ACC112 (cell line): ENCODE data around the gene INSIG2.

Experiments used
- H2AFZ ChIP-seq: fragments of 200-600 bp; sonication (generic); one replicate; pipeline ENCODE4 v1.6.0; 2017; ENCODE audit warnings: antibody characterized with exemption, low read length; ENCODE audit not compliant: unreplicated experiment
- H3K27ac ChIP-seq: fragments of 200-600 bp; sonication (generic); 2 replicates; pipeline ENCODE4 v1.5.1; 2014; ENCODE audit warnings: low read depth, mild to moderate bottlenecking, antibody characterized with exemption, low read length, moderate library complexity
- H3K27me3 ChIP-seq: fragments of 200-600 bp; sonication (generic); 2 replicates; pipeline ENCODE4 v1.6.1; 2014; ENCODE audit warnings: mild to moderate bottlenecking, antibody characterized with exemption, low read length, moderate library complexity, mixed read lengths; ENCODE audit not compliant: insufficient read depth
- H3K36me3 ChIP-seq: fragments of 200-600 bp; sonication (generic); 2 replicates; pipeline ENCODE4 v1.6.1; 2016; ENCODE audit warnings: mild to moderate bottlenecking, antibody characterized with exemption, low read length, moderate library complexity, mixed read lengths; ENCODE audit not compliant: insufficient read depth
- H3K4me1 ChIP-seq: fragments of 200-600 bp; sonication (generic); one replicate; pipeline ENCODE4 v1.6.1; 2016; ENCODE audit warnings: low read length, mixed read lengths; ENCODE audit not compliant: insufficient read depth, unreplicated experiment, control insufficient read depth
- H3K4me3 ChIP-seq: fragments of 200-600 bp; sonication (generic); 2 replicates; pipeline ENCODE4 v1.5.1; 2014; ENCODE audit warnings: mild to moderate bottlenecking, low read depth, low read length
- H3K79me2 ChIP-seq: fragments of 200-600 bp; sonication (generic); one replicate; pipeline ENCODE4 v1.6.0; 2016; ENCODE audit warnings: low read length; ENCODE audit not compliant: control insufficient read depth, unreplicated experiment, insufficient read depth

The INSIG2 gene

GRCh38 chr2:118059919-118060478 lies 28.3 kb upstream of the INSIG2 start:
- Histone ChIP-seq H3K27ac (peak overlapping the region; percentile 66), H3K4me3 (no peak overlapping the region), H3K27me3 (no peaks in the 10 kb centered on the region), H2AFZ (peak overlapping the region; percentile 11), H3K36me3 (no peaks in the 10 kb centered on the region), H3K79me2 (no peaks in the 10 kb centered on the region), H3K4me1 (peaks cover 30% of the 10 kb centered on the region)

- Histone ChIP-seq H3K27ac (peak overlapping the region; percentile 48), H3K36me3 (no peaks in the 10 kb centered on the region), H3K79me2 (no peaks in the 10 kb centered on the region), H2AFZ (peak overlapping the region; percentile 1), H3K4me3 (no peak overlapping the region), H3K4me1 (peaks cover 30% of the 10 kb centered on the region), H3K27me3 (no peaks in the 10 kb centered on the region)
Observed at GRCh38 chr2:118061135-118061955, 26.9 kb upstream of the INSIG2 start.

- no peaks in the 10 kb centered on the region for H3K27me3 ChIP-seq
- H3K36me3 ChIP-seq: no peaks in the 10 kb centered on the region
- no peaks in the 10 kb centered on the region for H3K79me2 ChIP-seq
- H3K27ac ChIP-seq: peak overlapping the region; percentile 48
- H3K4me3 ChIP-seq: no peak overlapping the region
- H3K4me1 ChIP-seq: peaks cover 30% of the 10 kb centered on the region
- no peak overlapping the region for H2AFZ ChIP-seq
Observed at GRCh38 chr2:118062048-118062447, 26.2 kb upstream of the INSIG2 start.

- Histone ChIP-seq H3K36me3 (no peaks in the 10 kb centered on the region), H2AFZ (no peak overlapping the region), H3K4me3 (no peak overlapping the region), H3K27me3 (peaks cover 1% of the 10 kb centered on the region; the same call in 1 of the 2 replicates), H3K79me2 (no peaks in the 10 kb centered on the region), H3K4me1 (peaks cover 30% of the 10 kb centered on the region), H3K27ac (no peak overlapping the region)
Observed at GRCh38 chr2:118062669-118063068, 25.6 kb upstream of the INSIG2 start.

GRCh38 chr2:118065015-118065706 lies 23.1 kb upstream of the INSIG2 start:
- H3K79me2 ChIP-seq: no peaks in the 10 kb centered on the region
- no peak overlapping the region for H3K4me3 ChIP-seq
- H3K27ac ChIP-seq: no peak overlapping the region
- H3K27me3 ChIP-seq: peaks cover 24% of the 10 kb centered on the region
- no peak overlapping the region for H2AFZ ChIP-seq
- peaks cover 18% of the 10 kb centered on the region for H3K4me1 ChIP-seq
- no peaks in the 10 kb centered on the region for H3K36me3 ChIP-seq

- Histone ChIP-seq H3K4me1 (peaks cover 9% of the 10 kb centered on the region), H3K27ac (no peak overlapping the region), H3K4me3 (no peak overlapping the region), H3K36me3 (no peaks in the 10 kb centered on the region), H3K79me2 (no peaks in the 10 kb centered on the region), H2AFZ (no peak overlapping the region), H3K27me3 (peaks cover 31% of the 10 kb centered on the region)
Observed at GRCh38 chr2:118065921-118066511, 22.3 kb upstream of the INSIG2 start.

GRCh38 chr2:118077636-118078247 lies 10.5 kb upstream of the INSIG2 start:
- Histone ChIP-seq H3K4me1 (no peaks in the 10 kb centered on the region), H2AFZ (no peak overlapping the region), H3K4me3 (no peak overlapping the region), H3K36me3 (no peaks in the 10 kb centered on the region), H3K79me2 (no peaks in the 10 kb centered on the region), H3K27ac (no peak overlapping the region), H3K27me3 (peaks cover 95% of the 10 kb centered on the region)

- Histone ChIP-seq H3K4me3 (no peak overlapping the region), H3K27me3 (peaks cover 97% of the 10 kb centered on the region), H3K79me2 (no peaks in the 10 kb centered on the region), H3K36me3 (no peaks in the 10 kb centered on the region), H2AFZ (no peak overlapping the region), H3K27ac (no peak overlapping the region), H3K4me1 (no peaks in the 10 kb centered on the region)
Observed at GRCh38 chr2:118078734-118079133, 9.5 kb upstream of the INSIG2 start.

GRCh38 chr2:118084491-118085089 lies 3.7 kb upstream of the INSIG2 start:
- Histone ChIP-seq H2AFZ (no peak overlapping the region), H3K4me1 (no peaks in the 10 kb centered on the region), H3K27me3 (peaks cover 59% of the 10 kb centered on the region), H3K36me3 (no peaks in the 10 kb centered on the region), H3K79me2 (peaks cover 13% of the 10 kb centered on the region), H3K27ac (no peak overlapping the region), H3K4me3 (no peak overlapping the region)
